Spleen (tissue), 11 donors: ENCODE results near the gene PIP4K2C. TPM values are rescaled to one million over a fixed set of nuclear protein-coding genes. Genes with fewer than 3 reads are reported as not detected.
"Not testable (repeated sequence)": the region's sequence is repeated elsewhere in the genome, so short reads cannot be mapped to it uniquely, and the experiment has no call there.

Source experiments
- DNase-seq: peaks from one replicate; pipeline ENCODE4 v3.0.0-alpha.2; 2020
- H3K27ac ChIP-seq, 8 donors: fragments of 200-600 bp; sonication (generic) in 7 of 8; 1 replicate in 4 of 8; 2 replicates in 4 of 8; pipeline versions ENCODE4 v1.5.0 to v1.8.0; 2016 to 2021; ENCODE audit warnings: inconsistent platforms in 4 of 8, mild to moderate bottlenecking in 4 of 8, moderate library complexity in 1 of 8
- H3K27me3 ChIP-seq, 7 donors: fragments of 200-600 bp; sonication (generic) in 6 of 7; replicated peaks in 1 of 7; 1 replicate in 4 of 7; 2 replicates in 3 of 7; pipeline versions ENCODE4 v1.5.0 to v1.8.0; 2016 to 2021; ENCODE audit warnings: inconsistent platforms in 3 of 7, mild to moderate bottlenecking in 1 of 7
- H3K36me3 ChIP-seq, 6 donors: fragments of 200-600 bp; sonication (generic) in 5 of 6; 1 replicate in 4 of 6; 2 replicates in 2 of 6; pipeline versions ENCODE4 v1.5.0 to v1.8.0; 2016 to 2021; ENCODE audit warnings: inconsistent platforms in 2 of 6
- H3K4me1 ChIP-seq, 6 donors: fragments of 200-600 bp; sonication (generic) in 5 of 6; 1 replicate in 3 of 6; 2 replicates in 3 of 6; pipeline versions ENCODE4 v1.5.0 to v1.8.0; 2016 to 2021; ENCODE audit warnings: inconsistent platforms in 3 of 6
- H3K4me3 ChIP-seq, 8 donors: fragments of 200-600 bp; sonication (generic) in 7 of 8; 1 replicate in 4 of 8; 2 replicates in 4 of 8; pipeline versions ENCODE4 v1.5.0 to v1.8.0; 2016 to 2021; ENCODE audit warnings: inconsistent platforms in 4 of 8, mild to moderate bottlenecking in 4 of 8, moderate library complexity in 2 of 8
- H3K9me3 ChIP-seq, 8 donors: fragments of 200-600 bp; sonication (generic) in 7 of 8; 1 replicate in 4 of 8; 2 replicates in 4 of 8; pipeline versions ENCODE4 v1.5.0 to v1.8.0; 2016 to 2021; ENCODE audit warnings: inconsistent platforms in 4 of 8
- POLR2A ChIP-seq, 3 donors: fragments of 450-650 bp; IDR thresholded peaks; one replicate each; pipeline ENCODE4 v1.5.1; 2017; ENCODE audit warnings: antibody characterized with exemption in 3 of 3, mild to moderate bottlenecking in 1 of 3
- POLR2AphosphoS5 ChIP-seq, 3 donors: sonication (generic); formaldehyde crosslinking; IDR thresholded peaks; one replicate each; pipeline ENCODE4 v1.5.1; 2017; ENCODE audit warnings: antibody characterized with exemption in 3 of 3
- WGBS, 5 donors: extraction: QIAGEN DNeasy Blood & Tissue Kit in 3 of 5; methylation state at CpG; one replicate each; pipeline versions ENCODE4 v1.1.5 to v1.1.7; 2013 to 2018; 5-methylcytosine and 5-hydroxymethylcytosine counted together
- intact Hi-C: fragments of 100-400 bp; cut with DNase I; formaldehyde crosslinking; loops from one replicate; pipeline ENCODE4 v1.15.0; 2023; ENCODE audit warnings: low total_unique reads
- polyA plus RNA-seq, 3 donors: library from polyadenylated mRNA; stranded (reverse); fragments of 200-250 nt; gene quantifications; one replicate each; pipeline ENCODE4 v1.2.1, GENCODE V29; 2013
- total RNA-seq, 7 donors: library from RNA; depleted of rRNA in 3 of 7; stranded (reverse); fragments of >200 nt in 3 of 7; fragmentation: NEBNext Ultra II Directional in 4 of 7; extraction: Animal tissue kit (Norgen Biotek cat#: 25700) in 4 of 7; gene quantifications; one replicate each; pipeline versions ENCODE4 v1.1.0 to v1.2.1, GENCODE V29; 2016 to 2021
- TF ChIP-seq, protein P1 (sequence below), 11 experiments: fragments of 200-600 bp in 7 of 11; fragments of 450-650 bp in 4 of 11; sonication (generic) in 4 of 11; IDR thresholded peaks in 8 of 11; conservative IDR thresholded peaks in 3 of 11; 1 replicate in 7 of 11; 2 replicates in 4 of 11; pipeline versions ENCODE4 v1.4.0 to v1.8.0; 2016 to 2021; ENCODE audit warnings: antibody characterized with exemption in 11 of 11, inconsistent platforms in 4 of 11, mild to moderate bottlenecking in 1 of 11
- donor health status: healthy with polysubstance abuse.
- donor health status: DM: no; HTN: no; CAD: no; lungs with moderate emphysema.
- donor health status: DM: no; HTN: no; CAD: no.
- donor health status: Bipolar disorder and iron deficiency.
- donor health status: healthy.
- donor health status: DM: no; HTN: no; CAD: no.
- donor health status: DM: yes; HTN: yes; CAD: no.

Gene PIP4K2C
- total and polyA plus RNA-seq, 10 donors = 5.7 to 20.9 (median 16.9) TPM

DNA sequence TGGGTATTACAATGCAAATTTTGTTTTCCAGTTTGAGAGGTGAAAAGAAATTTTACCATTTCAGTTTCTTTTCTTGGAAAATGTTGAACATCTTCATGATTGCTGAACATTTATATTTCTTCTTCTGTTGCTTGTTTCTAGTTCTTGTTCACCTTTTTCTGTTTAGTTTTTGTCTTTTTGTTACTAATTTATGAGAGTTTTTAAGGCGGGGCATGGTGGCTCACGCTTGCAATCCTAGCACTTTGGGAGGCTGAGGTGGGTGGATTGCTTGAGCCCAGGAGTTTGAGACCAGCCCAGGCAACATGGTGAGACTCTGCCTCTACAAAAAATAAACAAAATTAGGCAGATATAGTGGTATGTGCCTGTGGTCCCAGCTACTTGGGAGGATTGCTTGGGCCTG is 30.5 kb upstream of the PIP4K2C start:
- Histone ChIP-seq H3K27ac (no peak overlapping the region), H3K27me3 (peaks cover 0 to 16% (median 0%) of the 10 kb centered on the region in 7 donors), H3K9me3 (no peaks in the 10 kb centered on the region), H3K36me3 (no peaks in the 10 kb centered on the region), H3K4me1 (no peaks in the 10 kb centered on the region), H3K4me3 (no peak overlapping the region)
- intact Hi-C loops = no loop called here
- no peak for DNase-seq
- TF ChIP-seq POLR2A (IDR thresholded peaks at IDR 0.05) (no peak), POLR2AphosphoS5 (IDR thresholded peaks at IDR 0.05) (no peak)
- TF ChIP-seq, protein P1, sequence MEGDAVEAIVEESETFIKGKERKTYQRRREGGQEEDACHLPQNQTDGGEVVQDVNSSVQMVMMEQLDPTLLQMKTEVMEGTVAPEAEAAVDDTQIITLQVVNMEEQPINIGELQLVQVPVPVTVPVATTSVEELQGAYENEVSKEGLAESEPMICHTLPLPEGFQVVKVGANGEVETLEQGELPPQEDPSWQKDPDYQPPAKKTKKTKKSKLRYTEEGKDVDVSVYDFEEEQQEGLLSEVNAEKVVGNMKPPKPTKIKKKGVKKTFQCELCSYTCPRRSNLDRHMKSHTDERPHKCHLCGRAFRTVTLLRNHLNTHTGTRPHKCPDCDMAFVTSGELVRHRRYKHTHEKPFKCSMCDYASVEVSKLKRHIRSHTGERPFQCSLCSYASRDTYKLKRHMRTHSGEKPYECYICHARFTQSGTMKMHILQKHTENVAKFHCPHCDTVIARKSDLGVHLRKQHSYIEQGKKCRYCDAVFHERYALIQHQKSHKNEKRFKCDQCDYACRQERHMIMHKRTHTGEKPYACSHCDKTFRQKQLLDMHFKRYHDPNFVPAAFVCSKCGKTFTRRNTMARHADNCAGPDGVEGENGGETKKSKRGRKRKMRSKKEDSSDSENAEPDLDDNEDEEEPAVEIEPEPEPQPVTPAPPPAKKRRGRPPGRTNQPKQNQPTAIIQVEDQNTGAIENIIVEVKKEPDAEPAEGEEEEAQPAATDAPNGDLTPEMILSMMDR (IDR thresholded peaks at IDR 0.05 in 8 of 11, conservative IDR thresholded peaks at IDR 0.05 in 3 of 11) = no peak
- WGBS, 5 donors = 88 to 100% (median 95%) methylated on average over 2 of the region's 2 CpGs

DNA sequence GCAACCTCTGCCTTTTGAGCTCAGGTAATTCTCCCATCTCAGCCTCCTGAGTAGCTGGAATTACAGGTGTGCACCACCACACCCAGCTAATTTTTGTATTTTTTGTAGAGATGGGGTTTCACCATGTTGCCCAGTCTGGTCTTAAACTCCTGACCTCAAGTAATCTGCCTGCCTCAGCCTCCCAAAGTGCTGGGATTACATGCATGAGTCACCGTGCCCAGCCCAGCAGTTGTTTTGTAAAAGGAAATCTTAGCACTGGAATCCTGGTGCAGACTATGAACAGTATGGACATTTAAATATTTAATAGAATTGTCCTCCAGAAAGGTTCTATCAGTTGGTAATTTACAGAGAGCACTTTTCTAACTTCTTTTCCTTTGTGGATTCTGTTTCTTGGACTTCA is 29.9 kb upstream of the PIP4K2C start:
- DNase-seq, H3K4me3 ChIP-seq, H3K9me3 ChIP-seq, H3K36me3 ChIP-seq, H3K4me1 ChIP-seq, H3K27ac ChIP-seq, intact Hi-C loops: not testable (repeated sequence)
- whole genome bisulfite sequencing, 5 donors = 71 to 96% (median 83%) methylated on average over 1 of the region's 1 CpG
- peaks cover 0 to 20% (median 0%) of the 10 kb centered on the region in 7 donors for H3K27me3 ChIP-seq

DNA sequence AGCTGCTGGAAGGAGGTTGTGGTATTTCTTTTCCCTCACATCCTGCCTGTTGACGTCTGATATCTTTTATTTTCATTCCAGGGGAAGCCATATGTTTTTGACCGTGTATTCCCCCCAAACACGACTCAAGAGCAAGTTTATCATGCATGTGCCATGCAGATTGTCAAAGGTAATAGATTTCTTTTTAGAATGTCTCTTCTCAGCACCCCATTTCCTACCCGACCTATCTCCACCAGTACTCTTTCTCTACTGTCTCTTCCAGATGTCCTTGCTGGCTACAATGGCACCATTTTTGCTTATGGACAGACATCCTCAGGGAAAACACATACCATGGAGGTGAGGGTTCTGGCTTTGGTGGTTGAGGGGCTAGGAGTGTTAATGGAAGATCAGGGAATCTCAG is 27.6 kb upstream of the PIP4K2C start:
- Histone ChIP-seq H3K4me1 (no peaks in the 10 kb centered on the region), H3K27ac (no peak overlapping the region), H3K27me3 (peaks cover 0 to 42% (median 0%) of the 10 kb centered on the region in 7 donors), H3K36me3 (no peaks in the 10 kb centered on the region), H3K9me3 (no peaks in the 10 kb centered on the region), H3K4me3 (no peak overlapping the region)
- intact Hi-C loops = no loop called here
- no peak for DNase-seq
- 24 to 39% (median 35%) methylated on average over 4 of the region's 4 CpGs for WGBS, 5 donors
- TF ChIP-seq POLR2A (IDR thresholded peaks at IDR 0.05) (no peak), POLR2AphosphoS5 (IDR thresholded peaks at IDR 0.05) (no peak)
- TF ChIP-seq, protein P1 (IDR thresholded peaks at IDR 0.05 in 8 of 11, conservative IDR thresholded peaks at IDR 0.05 in 3 of 11) = no peak

DNA sequence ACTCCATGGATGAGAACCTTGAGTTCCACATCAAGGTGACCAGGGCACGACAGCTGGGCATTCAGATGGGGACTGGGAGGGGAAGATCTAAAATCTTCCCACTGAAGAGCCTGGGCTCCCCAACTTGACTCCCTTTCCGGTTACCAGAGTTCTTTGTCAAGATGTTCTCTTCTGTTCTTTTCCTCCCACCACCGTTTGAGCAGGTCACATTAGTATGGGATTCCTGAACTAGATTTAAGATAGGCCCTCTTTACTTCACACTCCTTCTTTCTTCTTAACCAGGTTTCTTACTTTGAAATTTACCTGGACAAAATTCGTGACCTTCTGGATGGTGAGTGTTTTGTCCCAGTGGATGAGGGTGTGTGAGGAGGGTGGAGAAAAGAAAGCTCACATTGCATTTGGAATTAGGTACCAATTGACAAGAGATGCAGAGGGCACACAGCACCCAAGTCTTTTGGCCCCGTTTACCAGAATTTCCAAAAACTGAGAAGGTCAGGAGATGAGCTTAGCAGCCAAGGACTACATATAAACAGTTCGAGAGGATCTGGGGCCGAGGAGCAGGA is 26.7 kb upstream of the PIP4K2C start:
- TF ChIP-seq, protein P1 (IDR thresholded peaks at IDR 0.05 in 8 of 11, conservative IDR thresholded peaks at IDR 0.05 in 3 of 11) = no peak
- TF ChIP-seq POLR2A (IDR thresholded peaks at IDR 0.05) = no peak
- TF ChIP-seq POLR2AphosphoS5 (IDR thresholded peaks at IDR 0.05) = no peak
- no peak overlapping the region for H3K4me3 ChIP-seq
- H3K4me1 ChIP-seq = no peaks in the 10 kb centered on the region
- no peak for DNase-seq
- H3K27me3 ChIP-seq = peaks cover 0 to 50% (median 0%) of the 10 kb centered on the region in 7 donors
- H3K27ac ChIP-seq = no peak overlapping the region
- no peaks in the 10 kb centered on the region for H3K9me3 ChIP-seq
- intact Hi-C loops = no loop called here
- H3K36me3 ChIP-seq = no peaks in the 10 kb centered on the region
- WGBS, 5 donors = 81 to 88% (median 83%) methylated on average over 7 of the region's 7 CpGs

DNA sequence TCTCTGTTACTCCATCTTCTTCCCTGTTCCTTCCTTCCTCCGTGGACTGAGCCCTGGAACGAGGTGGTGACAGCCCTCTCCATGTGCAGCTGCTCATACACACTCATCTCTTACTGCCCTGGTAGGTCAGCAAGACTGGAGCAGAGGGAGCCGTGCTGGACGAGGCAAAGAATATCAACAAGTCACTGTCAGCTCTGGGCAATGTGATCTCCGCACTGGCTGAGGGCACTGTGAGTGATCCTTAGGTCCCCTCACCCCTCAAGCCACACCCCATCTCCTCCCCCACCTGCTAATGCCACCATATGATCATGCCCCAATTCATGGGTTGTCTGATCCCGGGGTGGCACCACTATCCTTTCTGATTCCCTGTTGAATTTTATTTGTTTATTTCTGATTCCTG is 22.2 kb upstream of the PIP4K2C start:
- no peak for TF ChIP-seq POLR2A (IDR thresholded peaks at IDR 0.05)
- TF ChIP-seq, protein P1 (IDR thresholded peaks at IDR 0.05 in 8 of 11, conservative IDR thresholded peaks at IDR 0.05 in 3 of 11) = no peak
- TF ChIP-seq POLR2AphosphoS5 (IDR thresholded peaks at IDR 0.05) = no peak
- 73 to 81% (median 75%) methylated on average over 6 of the region's 6 CpGs for WGBS, 5 donors
- H3K36me3 ChIP-seq = no peaks in the 10 kb centered on the region
- intact Hi-C loops = no loop called here
- H3K27ac ChIP-seq = no peak overlapping the region
- no peak for DNase-seq
- H3K9me3 ChIP-seq = no peaks in the 10 kb centered on the region
- H3K4me1 ChIP-seq = no peaks in the 10 kb centered on the region
- H3K27me3 ChIP-seq = peaks cover 0 to 48% (median 0%) of the 10 kb centered on the region in 7 donors
- H3K4me3 ChIP-seq = no peak overlapping the region
